Middle frontal gyrus (tissue), 1 donor: ENCODE data around the gene LIMCH1.
"Not testable (repeated sequence)": the region's sequence is repeated elsewhere in the genome, so short reads cannot be mapped to it uniquely, and the experiment has no call there.

Source experiments
- DNase-seq: peaks from one replicate; pipeline ENCODE4 v3.0.0-alpha.2; 2015; ENCODE audit warnings: low spot score; ENCODE audit errors: extremely low spot score

The LIMCH1 gene

DNA sequence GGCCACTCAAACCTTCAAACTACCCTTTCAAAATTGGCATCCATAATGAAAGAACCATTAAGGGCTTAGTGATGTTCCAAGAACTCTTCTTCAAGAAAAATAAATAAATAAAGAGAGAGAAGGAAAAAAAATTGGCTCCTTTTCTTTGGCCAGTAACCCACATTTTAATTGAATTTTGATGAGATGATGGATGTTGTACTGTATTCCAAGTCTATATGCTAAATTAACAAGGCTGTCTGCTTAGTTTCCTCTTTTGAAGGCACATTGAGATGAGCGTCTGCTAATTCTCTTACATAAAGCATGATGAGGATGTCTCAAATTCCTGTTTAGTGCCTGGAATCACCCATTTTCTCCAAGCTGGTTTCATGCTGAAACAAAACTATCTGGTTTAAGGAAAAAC lies 177.2 kb downstream of the LIMCH1 start:
- no peak for DNase-seq

DNA sequence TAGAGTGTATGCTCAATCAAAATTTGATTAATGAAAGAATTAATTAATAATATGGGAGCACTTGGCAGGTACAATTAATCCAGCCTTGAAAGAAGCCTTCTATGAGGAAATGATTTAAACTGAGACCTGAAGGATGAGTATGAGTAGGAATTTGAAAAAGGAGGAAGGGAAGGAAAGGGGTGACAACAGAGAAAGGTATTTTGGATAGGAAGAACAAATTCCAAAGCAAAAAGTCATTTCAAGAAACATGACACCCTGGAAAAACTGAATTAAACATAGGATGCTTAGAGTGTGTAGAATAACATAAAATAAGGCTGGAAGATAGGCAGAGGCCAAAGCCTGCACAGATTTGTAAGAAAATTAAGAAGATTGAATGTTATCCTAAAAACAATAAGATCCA lies 180.9 kb downstream of the LIMCH1 start:
- DNase-seq: no peak

DNA sequence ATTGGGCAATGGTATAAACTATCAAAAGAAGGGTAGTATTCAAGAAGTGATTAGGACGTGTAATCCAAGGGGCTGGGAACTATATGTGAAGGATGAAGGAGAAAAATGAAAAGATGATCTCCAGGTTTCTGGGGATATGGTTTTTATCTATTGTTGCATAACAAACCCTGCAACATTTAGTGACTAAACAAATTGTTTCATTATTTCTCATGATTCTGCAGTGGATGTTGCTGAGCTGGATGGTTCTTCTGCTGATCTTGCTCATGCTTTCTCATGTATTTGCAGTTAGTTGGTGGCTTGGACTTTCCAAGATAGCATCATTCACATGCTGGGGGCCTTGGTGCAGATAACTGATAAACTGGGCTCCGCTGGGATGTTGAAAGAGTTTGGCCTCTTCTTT lies 181.5 kb downstream of the LIMCH1 start:
- no peak for DNase-seq

DNA sequence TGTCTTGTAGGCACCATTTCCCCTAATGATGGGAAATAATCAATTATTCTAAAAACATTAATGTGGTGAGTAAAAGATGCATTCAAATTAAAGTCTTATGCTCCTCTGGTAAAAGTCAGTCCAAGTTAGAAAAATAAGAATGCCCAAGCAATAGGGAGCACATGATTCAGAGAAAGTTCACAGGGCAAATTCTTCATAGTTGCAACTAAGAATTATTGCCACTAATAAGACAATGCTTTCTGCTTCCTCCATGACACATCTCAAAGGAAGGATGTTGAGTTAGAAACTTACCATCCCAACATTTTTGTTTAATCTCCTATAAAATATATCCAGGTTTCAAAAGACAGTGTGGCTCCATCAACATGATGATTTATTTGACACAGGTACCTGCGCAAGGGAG lies 184.2 kb downstream of the LIMCH1 start:
- DNase-seq: no peak

DNA sequence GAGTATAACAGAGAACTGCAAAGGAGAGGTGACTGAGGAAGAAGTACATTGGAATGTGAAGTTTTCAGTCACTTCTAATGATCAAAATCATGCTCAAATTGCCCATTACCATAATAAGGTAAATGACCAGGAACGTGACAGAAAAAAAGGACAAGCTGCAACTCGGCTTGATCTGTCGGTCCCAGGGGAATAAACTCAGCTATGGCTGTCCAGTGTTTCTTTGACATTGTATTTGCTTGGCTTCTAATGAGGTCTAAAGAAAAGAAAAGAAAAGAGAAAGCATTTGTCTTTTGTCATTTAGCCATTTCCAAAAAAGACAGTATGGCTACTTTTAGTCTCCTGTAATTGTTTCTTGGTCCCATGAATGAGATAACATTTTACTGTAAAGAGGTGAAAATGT lies 185.3 kb downstream of the LIMCH1 start:
- no peak for DNase-seq

DNA sequence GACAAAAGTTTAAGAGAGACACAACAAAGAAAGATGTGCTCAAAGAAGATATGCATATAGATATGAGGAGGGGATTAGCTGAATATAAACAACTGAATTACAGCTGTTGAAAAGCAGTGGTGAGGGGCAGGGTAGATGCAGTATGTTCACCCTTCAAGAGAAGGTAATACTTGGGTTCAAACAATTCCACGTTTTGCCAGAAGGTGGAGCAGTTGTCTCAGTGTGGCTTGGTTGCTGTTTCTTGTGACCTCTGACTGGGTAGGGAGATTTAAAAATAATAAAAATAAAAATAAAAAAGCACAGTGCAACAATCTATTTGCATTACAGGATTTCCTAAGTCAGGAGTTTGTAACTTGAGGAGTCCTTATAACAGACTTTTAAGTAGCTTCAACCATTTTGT lies 187.3 kb downstream of the LIMCH1 start:
- no peak for DNase-seq

DNA sequence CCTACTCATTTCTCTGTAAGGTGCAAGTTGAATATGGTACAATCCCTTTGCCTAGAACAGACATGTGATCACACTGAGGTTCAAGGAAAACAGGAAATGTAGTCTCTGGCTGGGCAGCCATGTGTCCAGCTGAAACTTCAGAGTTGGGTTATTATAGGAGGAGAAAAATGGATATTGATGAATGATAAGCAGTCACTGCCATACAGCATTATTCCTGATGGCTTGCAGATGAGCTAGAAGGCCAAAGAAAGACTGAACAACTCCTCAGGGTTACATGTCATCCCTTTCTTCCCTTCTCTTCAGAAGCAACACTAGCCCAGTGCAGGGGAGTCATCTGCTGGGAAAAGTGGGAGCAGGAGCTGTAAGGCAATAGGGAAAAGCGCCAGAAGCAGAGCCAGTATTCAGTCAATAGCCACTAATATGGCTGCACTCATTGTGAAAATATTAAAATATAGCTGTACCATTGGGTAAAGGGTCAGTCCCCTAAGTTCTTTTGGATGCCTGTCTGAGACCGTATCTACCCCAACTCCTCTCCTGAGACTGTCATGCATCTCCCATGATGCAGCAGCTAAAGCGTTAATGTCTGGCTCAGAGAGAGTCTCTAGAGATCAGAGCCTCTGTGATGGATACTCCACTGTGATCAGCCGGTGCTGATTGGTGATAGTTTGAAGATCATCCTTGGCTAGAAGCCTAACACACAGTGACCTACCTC lies 190.1 kb downstream of the LIMCH1 start:
- DNase-seq: no peak

DNA sequence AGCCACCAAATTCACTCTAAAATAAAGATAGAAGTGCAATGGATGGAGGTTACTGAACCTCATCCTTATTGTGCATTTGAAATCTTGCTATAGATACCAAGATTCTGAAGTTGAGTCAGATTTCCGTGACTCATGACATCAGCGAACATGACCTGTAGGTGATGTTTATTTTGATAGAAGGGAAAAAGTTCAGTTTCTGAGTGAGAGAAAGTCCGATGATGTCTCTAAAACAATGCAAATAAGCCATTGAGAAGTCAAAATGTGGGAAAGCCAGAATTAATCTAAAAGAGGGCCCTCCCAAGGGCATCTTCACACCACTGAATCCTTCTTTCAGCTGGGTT lies 190.6 kb downstream of the LIMCH1 start:
- no peak for DNase-seq

DNA sequence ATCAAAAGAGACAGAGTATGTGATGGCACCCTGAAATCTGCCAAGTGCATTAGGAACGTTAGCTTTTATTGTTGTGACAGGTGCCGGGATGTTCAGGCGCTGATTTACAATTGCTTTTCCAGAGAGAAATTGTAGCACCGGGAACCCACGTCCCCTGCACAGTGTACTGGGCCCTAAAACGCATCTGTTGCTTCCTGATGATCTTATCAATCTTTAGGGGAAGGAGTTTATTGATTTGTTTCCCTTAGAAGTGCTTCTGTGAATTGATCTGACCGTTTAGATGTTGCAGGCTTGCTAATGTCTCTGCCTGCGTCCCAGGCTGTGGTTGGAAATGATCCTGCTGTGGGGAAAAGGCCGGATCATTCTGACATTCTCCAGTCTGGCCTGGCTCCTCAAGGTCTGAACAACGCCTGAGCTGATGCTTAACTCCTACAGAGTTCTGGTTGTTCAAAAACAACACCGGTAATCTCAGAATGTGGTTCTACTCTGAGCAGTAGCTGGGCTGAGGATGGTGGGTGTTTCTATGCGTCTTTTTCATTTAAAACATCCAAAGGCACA lies 193.7 kb downstream of the LIMCH1 start:
- no peak for DNase-seq

DNA sequence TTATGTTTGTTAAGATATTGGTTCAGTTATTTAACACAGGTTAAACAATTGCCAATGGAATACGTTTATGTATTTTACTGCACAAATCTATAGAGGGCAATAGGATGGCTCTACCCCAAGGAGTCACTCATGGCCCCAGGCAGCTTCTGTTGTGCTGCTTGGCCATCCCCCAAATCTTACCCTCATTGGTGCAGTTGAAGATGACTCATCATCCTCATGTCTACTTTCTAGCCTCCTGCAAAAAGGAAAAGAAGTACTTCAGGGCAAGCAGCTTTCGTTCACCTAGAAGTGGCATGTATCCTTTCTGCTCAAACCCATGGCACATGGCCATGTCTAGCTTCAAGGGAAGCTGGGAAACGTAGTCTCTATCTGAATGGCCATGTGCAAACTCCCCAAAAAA lies 196.4 kb downstream of the LIMCH1 start:
- DNase-seq: no peak

DNA sequence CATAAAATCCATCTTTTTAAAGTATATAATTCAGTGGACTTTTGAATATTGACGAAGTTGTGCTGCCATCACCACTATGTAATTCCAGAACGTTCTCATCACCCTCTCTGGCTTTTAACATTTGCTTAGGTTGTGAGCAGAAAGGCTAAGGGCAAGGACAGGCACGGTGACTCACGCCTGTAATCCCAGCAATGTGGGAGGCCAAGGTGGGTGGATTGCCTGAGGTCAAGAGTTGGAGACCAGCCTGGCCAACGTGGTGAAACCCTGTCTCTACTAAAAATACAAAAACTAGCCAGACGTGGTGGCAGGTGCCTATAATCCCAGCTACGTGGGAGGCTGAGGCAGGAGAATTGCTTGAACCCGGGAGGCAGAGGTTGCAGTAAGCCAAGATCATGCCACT lies 199.5 kb downstream of the LIMCH1 start:
- not testable (repeated sequence) for DNase-seq

DNA sequence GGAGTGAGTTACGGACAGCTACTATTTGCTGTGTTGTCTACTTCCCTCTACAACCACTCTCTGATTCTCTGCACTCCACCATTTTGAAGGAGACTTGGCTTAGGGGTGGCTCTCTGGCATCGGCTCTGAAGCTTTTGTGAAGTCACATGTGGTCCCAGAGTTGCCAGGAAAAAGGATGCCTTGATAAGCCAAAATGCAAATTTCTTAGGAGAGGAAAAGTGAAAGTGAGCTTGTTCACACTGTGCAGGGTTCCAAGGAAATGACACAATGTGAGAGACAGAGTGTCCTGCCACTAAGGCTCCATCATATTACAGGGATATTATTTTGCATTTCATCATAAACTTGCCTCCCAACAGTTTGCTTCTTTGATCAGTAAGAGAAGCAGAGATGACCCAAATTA lies 203.4 kb downstream of the LIMCH1 start:
- DNase-seq: no peak

DNA sequence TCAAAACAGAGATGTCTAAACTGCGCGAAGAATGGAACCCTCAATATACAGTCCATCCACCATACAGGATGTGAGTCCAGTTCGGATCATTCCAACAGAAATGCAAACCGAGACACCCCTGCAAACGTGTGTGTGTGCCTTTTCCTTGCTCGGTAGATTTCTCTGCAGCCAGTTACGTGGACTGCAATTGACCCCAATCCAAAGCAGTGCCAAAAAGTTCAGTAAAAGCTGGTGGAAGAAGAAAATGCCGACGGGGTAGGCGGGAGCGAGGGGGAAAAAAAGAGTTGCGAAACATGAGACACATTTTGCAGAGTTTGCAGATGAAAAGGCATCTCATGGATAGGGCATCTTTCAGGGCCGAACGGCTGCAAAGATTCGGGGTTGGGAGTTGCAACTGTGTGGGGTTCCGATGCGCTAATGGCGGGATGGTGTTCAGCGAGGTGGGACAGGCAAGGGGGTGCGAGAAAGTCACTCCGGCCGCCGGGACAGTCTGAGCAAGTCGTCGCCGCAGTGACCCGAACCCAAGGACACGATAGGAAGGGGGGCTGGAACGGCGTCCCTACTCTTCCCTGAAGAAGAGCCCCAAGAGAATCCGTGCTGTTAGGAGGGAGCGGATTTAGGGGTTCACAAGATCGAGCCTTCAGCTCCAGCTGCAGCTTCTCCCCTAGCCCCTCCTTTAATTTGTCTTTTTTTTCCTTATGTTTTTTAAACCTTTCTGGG lies 206.8 kb downstream of the LIMCH1 start:
- no peak for DNase-seq

DNA sequence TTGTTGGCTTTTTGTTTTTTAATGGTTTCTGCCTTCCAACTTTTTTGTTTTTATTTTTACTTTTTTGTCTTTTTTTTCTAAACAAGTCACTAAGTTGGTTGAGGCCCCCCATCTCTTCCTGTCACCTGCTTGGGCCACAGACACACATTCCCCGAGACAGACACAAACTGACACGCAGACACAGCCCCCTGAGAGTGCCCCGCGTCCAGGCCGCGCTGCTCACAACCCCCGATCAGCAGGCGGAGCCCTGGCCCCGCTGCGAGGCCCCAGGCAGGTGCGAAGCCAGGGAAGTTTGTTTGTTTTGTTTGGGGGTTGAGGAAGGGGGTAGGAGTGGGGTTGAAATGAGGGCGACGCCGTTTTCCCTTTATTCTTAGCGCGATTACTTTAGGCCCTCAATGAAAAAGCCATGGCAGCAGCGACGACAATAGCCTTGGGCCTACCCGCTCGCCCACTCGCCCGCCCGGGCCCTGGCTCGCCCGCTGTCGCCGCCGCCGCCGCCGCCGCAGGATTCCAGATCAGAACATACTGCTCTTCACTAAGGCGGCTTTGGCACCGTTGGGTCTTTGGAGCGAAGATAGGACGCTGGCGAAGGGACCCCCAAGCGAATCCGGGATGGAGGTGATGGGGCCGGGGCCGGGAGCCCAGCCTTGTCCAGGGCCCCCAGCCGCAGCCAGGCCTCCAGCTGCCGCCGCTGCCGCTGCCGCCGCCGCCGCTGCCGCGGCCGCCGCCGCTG lies 207.5 kb downstream of the LIMCH1 start:
- DNase-seq: no peak

DNA sequence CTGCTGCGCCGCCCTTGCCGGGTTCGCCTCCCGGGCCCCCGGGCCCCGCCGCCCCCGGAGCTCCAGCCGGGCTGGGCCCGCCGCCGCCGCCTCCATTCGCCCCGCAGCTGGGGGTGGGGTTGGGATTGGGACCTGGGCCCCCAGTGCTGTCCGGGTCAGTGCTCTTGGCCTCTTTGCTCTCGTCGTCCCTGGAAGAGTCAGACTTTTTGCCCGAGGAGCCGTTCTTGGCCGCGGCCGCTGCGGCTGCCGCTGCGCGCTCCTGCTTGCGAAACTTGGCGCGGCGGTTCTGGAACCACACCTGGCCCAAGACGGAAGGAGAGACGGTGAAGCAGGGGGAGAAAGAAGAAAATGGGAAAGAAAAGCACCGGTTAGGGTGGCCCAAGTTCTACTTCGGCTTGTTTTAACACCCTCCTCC lies 208.1 kb downstream of the LIMCH1 start:
- no peak for DNase-seq

DNA sequence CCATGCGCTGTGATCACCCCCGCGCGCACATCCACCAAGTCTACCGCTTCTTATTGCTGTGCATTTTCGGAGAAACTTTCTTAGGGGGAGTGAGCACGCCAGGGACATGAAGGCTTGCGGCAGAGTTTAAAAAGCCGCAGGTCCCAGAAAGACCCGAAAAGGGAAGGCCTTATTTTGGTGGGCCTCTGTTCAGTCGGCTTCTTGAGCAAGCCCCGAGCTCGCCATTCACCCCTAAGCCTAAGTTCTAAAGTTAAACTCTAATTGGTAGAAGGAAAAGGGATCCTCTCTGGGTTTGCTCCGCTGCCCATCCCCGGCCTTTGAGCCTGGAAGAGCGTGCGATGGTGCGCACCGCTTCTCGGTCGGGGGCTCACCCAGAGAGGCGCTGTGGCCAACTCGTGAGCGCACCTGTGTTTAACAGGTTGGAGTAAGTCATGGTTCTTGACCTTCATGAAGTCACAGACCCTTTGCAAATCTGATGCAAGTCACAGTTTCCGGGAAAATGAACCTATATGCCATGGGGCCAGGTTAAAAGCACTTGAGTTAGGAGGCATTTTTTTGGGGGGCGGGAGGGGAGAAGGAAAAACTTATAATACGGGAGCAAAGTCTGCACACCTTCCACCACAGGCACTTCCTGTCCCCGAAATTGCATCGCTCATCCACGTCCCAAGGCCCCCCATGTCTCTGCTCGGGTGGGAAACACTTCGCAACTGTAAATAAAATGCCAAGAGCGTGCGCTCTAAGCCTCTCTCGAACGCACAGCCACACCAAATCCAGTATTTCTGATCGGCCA lies 208.7 kb downstream of the LIMCH1 start:
- DNase-seq: no peak

DNA sequence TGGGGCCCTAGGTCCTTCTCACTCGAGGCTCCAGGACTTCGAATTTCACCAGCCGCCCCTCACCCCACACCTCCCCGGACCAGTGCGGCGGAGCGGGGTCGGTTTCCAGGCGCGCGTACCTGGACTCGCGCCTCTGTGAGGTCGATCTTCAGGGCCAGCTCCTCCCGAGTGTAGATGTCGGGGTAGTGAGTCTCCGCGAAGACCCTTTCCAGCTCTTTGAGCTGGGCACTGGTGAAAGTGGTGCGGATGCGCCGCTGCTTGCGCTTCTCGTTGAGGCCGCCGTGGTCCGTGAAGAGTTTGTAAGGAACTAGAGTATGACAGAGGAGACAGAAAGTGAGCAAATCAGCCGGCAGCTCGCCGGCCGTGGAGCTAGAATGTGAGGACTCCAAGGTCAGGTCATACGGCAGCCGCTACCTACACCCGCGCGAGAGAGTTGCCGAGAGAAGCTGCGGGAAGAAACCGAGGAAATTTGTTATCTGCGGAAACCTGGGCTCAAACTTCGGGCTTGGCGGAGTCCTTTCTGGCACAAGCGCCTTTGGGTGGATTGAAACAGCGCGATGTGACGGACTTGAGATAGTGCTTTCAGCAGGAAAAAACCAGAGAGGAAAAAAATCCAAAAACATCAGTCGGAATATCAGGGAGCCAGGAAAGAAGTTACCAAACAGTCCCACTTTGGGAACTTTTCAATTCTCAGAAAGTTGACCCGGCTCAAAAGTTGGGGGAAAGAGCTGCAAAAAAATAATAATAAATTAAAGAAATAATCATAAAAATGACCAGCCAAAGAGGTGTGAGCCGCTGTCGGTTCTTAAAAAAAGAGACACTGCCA lies 209.5 kb downstream of the LIMCH1 start:
- DNase-seq: no peak

DNA sequence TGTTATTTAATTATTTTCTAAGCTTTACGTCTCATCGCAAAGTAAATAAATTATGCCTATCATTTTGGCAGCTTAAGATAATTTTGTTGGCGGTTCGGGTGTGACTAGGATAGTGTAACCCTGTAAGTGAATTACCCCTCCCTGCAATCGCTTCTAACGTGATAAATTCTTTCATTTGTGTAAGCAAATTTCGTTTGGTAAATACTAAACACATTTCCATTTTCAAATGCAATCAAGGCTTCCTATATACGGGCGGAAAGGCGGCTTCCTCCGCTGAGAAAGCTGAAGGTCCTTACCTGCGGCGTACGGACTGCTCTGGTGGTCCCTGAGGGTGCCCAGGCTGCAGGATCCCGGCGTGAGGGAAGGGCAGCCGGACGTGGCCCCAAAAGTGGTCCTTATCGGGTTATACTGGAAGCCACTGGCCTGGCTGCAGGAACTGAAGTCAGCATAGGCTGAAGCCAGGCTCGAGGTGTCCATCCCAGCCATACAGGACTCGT lies 210.2 kb downstream of the LIMCH1 start:
- DNase-seq: no peak

DNA sequence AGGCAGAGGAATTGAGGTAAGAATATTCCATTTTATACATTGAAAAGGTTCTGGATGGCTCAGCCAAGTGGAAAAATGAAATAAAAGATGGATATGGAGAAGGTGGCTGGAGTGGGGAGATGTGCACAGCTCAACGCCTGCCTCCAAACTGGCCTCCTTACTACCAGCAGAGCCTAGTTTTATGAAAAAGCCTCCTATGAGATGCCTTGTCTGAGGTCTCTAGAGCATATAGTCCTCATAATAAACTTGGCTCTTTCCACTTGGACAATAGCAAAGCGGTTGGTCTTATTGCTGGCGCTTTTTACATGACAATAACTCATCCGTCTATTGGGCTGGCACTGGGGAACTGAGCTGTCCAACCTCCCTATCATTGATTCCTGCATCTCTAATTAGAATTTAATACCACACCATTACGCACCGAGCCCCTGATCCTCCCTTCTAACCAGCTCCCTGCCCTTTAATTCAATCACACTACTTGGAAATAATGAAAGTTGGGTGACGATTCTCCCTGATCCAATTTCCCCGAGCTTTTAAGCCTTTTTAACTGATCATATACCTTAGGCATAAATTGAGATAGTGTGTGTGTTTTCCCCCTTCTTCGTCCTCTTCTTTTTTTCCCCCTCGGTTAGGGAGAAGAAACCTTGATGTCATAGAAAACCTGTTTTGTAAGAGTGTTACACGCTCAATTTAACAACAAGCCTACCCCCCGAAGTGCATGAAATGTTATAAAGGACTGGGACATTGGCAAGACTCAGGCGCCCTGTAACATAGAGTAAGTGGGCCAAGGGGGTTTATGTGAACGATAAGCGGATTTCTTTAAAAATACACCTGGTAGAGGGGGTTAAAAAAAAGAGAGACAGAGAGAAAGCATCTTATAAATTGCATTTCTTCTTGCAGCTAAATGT lies 210.9 kb downstream of the LIMCH1 start, which contains the start of gene PHOX2B:
PHOX2B (minus strand) TSS at position 155 of the 905 bp plus-strand sequence; CDS start at position 40, 115 bp downstream.
- no peak for DNase-seq
